Subcutaneous adipose tissue (tissue), 4 donors: ENCODE results near the gene GJD3. TPM values are rescaled to one million over a fixed set of nuclear protein-coding genes. Genes with fewer than 3 reads are reported as not detected.

ENCODE experiments used
- total RNA-seq, 4 donors: library from RNA; depleted of rRNA; stranded (reverse); fragments of >200 nt; gene quantifications; one replicate each; pipeline ENCODE4 v1.1.0, GENCODE V29; 2016
- TF ChIP-seq, protein P1 (sequence below): fragments of 450-650 bp; IDR thresholded peaks from one replicate; pipeline ENCODE4 v1.5.1; 2016; ENCODE audit warnings: low read depth, mild to moderate bottlenecking, control low read depth, antibody characterized with exemption, moderate library complexity

GJD3 gene
- total RNA-seq, 4 donors from 2014 or later = 0.94 TPM; not detected in 3

DNA sequence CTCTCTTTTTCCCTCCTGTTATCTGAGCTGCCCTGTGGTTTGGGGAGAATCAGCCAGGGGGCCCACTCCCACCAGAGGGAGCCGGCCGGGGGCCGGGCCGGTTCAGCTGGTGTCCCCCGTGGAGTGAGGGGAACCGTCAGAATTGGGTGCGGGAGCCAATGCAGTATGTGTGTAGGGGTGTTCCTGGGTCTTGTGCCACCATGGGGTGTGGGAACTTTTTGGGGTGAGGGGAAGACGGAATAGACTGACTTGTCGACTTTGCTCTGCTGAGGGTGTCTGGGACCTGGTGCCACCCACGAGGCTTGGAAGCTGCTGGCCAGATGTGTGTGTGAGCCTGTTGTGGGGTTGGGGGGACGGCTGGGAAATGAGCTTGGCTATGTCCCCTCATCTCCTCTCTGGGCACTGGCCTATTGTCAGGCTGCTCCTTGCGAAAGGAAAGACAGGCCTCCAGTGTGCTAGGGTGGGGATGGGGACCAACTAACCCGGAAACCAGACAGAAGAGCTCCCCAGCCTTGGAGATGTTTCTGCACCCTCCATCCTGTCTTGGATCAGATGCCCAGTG, 45.6 kb downstream of the GJD3 start:
- TF ChIP-seq, protein P1, sequence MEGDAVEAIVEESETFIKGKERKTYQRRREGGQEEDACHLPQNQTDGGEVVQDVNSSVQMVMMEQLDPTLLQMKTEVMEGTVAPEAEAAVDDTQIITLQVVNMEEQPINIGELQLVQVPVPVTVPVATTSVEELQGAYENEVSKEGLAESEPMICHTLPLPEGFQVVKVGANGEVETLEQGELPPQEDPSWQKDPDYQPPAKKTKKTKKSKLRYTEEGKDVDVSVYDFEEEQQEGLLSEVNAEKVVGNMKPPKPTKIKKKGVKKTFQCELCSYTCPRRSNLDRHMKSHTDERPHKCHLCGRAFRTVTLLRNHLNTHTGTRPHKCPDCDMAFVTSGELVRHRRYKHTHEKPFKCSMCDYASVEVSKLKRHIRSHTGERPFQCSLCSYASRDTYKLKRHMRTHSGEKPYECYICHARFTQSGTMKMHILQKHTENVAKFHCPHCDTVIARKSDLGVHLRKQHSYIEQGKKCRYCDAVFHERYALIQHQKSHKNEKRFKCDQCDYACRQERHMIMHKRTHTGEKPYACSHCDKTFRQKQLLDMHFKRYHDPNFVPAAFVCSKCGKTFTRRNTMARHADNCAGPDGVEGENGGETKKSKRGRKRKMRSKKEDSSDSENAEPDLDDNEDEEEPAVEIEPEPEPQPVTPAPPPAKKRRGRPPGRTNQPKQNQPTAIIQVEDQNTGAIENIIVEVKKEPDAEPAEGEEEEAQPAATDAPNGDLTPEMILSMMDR = no peak

DNA sequence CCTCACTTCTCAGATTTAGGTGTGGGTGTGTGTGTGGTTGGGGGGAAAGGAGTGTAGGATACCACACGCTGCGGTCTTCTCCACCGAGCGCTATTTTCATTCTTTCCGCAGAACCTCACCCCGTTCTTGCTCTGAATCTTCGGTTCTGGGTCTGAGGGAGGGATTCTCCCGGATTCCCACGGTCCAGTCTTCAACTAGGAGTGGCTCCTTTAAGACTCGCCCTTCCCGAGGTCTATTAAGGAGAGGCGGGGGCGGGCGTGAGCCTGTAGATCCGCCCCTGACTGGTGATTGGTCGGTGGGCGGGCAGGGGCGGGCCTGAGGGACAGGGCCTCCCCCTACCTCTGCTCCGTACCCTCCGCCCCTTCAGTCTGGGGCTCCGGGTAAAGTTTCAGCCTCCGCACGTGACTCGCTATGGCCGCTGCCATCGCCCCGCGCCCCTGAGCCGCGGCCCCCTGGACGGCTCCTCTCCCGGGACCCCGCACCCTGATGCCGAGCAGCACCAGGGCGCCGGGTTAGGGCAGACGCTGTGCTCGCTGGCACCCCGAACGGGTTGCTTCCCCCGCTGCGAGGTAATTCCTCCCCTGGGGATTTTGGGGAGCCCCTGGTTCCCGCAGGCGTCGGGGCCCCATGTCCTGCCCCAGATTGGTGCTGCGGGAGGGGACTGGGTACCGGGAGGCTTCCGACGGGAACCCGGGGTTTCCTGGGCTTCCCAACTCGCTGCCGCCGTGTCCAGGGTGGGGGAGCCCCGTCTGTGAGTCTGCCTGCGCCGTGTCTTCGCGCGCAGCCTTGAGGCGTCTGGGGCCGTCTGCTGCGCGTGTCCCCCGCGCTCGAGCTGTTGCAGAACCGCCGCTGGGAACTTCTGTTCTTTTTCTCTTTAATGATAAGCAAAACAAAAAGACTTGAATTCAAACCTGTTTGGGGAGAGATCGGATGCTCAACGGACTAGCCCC, 46.4 kb downstream of the GJD3 start:
- TF ChIP-seq, protein P1 = no peak

DNA sequence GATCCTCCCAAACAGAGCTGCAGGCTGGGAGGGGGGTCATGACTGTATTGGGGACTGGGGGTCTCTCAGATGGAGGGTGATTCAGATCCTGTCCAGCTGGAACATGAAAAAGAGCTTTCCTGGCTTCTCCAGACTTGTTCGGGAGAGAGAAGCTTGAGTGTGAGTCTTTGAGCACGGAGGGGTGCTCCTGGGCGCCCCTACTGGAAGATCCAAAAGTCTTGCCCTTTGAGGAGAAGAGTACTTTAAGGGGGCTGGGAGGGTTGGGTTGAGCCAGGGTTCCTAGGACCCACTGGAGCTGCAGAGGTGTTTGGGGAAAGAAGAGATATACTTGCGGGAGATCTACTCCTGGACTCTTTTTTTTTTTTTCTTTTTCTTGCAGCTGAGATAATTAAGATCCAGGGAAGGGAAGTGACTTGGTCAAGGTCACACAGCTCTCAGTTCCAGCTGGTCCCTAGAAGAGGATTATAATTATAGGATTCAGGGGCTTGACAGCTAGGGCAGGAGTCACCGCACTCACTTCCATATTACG, 47.1 kb downstream of the GJD3 start:
- TF ChIP-seq, protein P1 = no peak

DNA sequence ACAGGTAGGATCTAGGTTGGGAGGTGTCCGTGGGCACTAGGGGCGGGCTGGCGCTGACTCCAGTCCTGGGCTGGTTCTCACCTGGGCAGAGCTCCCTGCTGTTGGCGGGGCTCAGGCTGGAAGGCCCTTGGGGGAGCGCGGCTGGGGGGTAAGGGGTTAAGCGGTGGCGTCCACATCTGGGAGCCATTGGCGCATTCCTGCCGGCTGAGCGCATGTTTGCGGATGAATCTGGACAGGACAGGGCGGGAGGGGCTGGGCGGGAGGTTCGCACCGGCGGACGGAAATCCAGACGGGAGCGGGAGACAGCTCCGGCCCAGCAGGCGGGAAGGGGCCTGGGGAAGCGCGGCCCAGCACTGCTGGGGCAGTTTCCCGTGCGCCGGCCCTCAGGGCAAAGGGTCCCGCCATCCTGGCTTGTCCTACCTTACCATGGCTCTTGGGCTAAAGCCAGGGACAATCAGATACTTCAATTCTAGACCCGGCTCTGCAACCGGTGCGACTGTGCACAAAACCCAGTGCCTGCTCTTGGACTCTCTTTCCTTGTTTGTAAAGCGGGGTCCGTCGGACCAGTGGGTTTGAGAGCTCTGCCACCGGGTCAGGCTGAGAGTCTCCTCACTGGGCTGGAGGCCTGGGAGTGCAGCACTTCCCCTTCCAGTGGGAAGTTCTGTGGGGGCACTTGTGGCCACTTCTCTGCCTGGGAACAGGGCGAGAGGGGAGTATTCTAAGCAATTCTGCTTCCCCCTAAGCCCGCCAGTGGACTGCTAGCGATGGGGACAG, 47.8 kb downstream of the GJD3 start:
- TF ChIP-seq, protein P1 = no peak

DNA sequence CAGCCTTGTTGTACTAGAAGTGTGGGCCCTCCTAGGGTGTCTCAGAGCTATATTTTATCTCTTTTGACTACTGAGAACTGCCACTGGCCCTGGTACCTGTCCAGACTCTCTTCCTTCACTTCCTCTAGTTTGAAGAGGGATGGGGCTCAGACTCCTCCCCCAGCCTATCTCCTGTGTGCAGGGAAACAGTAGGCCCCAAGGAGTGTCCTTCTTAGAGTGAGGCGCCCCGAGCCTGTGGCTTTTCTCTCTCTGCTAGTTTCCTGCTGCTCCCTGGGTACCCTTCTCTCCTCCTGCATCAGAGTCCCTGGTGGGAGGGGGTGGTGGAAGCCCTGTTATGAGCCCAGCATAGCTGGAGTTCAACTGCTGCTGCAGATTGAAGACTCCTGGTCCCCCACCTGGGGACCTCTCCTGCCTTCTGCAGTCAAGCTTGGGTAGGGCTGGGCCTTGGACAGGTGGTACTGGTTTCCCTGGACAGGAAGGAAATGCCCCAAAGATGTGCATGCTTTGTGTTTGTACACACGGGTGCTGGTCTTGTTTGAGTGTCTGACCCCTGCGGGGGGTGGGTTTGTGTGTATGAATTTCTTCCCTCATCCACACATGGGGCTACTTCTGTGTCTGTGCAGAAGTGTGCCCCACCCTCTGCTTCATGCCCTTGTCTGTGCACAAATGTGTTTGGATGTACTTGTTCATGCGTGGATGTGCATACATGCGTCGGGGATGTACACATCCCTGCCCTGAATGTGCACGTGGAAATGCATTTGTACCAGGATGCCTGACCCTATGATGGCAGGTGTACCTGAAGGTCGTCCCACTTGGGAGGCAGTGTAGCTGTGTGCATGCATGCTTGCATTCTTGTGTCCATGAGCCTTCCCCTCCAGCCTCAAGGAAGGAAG, 48.6 kb downstream of the GJD3 start:
- TF ChIP-seq, protein P1 = no peak

DNA sequence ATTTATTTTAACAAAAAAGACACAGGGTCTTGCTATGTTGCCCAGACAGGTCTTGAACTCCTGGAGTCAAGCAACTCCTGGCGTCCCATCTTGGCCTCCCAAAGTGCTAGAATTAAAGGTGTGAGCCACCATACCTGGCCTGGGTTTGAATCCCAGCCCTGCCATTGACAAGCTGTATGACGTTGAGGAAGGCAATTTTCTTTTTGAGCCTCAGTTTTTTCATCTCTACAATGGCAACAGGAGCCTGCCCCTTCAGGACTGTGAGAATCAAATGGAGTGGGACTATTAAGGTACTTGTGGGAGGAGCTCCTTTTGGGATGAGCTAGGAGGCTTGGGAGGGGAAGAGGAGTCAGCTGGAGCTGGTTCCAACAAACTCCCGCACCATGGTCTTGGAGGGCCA, 49.3 kb downstream of the GJD3 start:
- TF ChIP-seq, protein P1 = no peak
